Measurements from ENCODE around the gene INSYN2B. TPM values are rescaled to one million over a fixed set of nuclear protein-coding genes. Genes with fewer than 3 reads are reported as not detected.

Gene INSYN2B
- total RNA-seq, 1 donor from 2014 or later = not detected

DNA sequence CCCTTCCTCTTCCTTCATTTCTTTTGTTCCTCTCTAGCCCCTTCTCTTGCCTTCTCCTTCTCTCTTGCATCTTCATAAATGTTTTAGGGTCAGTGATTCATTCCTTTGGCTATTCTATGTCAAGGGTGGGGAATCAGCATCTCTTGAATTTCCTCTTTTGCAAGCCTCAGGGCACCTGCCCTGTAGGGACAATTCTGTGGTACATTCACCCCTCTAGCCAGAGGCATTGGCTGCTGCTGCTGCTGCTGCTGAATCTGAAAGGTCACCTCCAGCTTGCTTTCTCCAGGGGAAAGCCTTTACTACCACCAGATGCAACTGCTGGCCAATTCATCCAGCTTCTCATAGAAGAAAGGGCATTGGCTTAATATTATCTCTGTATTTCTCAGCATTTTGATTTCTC is 87.3 kb downstream of the INSYN2B start:
- intact Hi-C loops (cut with micrococcal nuclease) = no loop called here

DNA sequence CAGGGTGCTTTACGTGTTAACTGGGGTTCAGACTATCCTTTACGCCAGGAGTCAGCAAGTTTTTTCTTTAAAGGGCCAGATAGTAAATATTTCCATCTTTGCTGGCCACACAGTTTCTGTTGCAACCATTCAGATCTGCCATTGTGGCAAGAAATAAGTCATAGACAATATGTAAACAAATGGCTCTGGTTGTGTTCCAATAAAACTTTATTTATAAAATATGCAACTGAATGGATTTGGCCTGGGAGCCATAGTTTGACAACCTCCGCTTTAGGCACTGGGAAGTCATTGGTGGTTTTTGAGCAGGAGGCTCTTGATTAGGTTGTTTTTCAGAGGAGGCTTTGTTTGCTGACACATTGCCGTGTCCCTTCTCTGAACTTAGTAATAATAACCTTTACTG is 90.7 kb downstream of the INSYN2B start:
- intact Hi-C loops (cut with micrococcal nuclease) = no loop called here

DNA sequence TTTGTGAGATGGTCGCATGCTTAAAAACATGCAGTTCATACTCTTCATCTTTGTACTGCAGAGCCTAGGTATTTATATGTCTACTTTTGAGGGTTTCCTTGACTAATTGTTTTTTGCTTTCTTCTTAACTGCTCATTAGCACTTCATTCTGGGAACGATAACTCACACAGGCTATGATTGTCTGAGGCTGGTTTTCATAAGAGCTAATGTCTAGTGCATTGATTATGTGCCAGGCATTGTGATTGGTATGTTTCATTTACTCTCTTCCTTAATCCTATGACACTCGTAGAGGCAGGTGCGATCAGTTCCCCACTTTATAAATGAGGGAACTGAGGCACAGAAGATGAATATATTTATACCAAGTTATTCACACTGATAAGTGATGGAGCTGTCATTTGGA is 93.6 kb downstream of the INSYN2B start:
- intact Hi-C loops (cut with micrococcal nuclease) = no loop called here

DNA sequence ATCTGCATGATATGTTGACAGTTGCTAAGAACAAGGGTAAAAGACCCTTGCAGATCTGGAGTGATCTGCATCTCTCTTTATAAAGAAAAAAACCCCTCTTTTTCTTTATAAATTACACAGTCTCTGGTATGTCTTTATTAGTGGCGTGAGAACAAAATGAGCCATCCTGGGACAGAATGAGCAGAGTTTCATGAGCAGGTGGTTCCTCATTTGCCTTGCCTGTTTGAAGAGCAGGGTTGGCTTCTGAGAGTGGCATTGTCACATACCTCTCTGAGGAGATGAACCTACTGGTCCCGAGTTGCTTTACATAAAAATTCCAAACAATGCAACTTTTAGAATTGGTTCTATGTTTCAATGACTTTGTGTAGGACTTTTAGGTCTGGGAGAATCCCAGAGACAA is 94.3 kb downstream of the INSYN2B start:
- intact Hi-C loops (cut with micrococcal nuclease) = no loop called here

DNA sequence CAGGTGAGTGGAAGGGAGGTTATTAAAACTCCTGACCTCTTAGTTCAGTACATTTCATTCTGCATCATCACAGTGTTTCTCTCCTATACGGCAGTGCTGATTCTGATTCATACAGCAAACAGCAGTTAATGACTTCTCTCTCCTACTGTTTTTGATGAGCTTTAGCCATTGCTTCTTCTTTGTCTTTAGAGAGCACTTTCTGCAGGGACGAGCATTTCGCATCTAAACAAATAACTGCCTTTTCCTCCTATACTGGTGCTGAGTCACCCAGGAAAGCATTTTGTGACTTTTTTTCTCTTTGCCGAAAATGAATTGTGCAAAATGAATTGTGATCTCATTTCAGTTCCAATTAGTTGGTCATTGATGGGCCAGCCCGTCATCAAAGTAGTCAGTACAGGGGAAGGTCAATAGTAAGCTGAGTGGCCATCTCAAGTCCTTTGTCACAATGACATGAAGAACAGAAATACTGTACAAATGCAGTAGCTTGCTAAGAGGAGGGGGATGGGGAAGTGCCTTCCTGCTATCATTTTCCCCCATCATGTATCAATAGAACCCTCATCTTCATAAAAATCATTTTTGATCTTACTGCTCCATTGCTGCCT is 98.5 kb downstream of the INSYN2B start:
- intact Hi-C loops (cut with micrococcal nuclease) = no loop called here

DNA sequence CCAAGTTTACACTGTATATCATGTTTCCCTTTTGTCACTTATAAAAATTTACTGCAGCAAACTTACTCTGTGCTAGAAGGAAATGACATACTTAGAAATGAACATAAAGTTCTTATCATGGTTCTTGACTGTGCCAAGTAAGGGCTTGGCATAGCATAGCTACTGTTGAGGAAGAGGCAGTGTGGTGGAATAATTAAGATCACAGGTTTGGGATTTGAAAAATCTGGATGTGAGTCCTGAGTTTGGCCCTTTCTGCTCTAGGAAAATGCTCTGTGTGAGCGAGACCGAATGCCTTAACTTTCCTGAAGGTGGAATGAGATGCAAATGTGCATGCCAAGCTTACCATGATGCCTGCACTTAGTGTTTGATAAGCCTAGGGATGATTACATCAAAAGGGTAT is 99.5 kb downstream of the INSYN2B start:
- intact Hi-C loops (cut with micrococcal nuclease) = no loop called here

DNA sequence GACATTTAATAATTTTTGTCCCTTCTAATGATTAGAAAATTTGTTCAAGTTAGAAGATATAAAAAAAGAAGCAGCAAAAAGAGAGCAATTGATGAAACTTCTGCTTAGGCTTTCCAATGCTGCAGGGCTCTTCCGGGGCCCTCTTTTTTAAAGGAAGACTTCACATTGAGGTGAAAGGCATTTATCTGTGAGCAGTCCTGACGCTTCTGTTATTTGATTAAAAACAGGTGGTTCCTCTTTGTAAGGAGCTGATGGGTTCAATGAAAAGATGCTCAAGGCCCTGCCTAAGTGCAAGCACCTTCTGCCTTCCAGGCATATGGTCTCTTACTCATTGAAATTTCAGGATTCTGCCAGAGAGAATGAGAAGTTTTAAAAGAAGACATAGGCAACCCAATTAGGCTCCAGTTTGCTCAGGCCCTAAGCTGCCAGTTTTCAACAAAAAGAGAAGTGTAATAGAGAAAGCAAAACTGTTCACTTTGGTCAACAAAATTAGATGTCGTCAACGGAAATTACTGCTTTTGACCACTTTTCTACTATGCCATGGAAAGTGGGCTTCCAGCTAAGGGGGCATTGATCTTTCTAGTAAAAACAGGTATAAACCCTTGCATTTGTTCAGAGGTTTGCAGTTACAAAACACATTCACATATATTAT is 100.2 kb downstream of the INSYN2B start:
- intact Hi-C loops (cut with micrococcal nuclease) = no loop called here

DNA sequence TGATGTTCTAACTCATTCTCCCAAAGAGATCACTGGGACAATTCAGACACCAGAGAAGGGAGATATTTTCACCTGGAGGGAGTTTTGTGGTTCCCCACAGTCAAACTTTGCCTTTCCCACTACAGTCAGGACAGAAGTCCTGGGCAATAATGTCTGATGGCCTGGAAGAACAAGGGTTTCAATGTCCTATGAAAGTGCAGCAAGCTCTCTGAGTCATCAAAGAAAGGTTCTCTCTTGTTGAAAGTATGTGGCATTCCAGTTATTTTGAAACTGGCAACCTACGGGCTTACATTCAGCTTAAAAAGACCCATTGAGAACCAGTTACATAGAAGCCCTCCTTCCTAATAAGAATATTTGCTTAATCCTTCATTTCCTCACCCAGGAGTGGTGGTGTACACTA is 103.9 kb downstream of the INSYN2B start:
- intact Hi-C loops (cut with micrococcal nuclease) = no loop called here

DNA sequence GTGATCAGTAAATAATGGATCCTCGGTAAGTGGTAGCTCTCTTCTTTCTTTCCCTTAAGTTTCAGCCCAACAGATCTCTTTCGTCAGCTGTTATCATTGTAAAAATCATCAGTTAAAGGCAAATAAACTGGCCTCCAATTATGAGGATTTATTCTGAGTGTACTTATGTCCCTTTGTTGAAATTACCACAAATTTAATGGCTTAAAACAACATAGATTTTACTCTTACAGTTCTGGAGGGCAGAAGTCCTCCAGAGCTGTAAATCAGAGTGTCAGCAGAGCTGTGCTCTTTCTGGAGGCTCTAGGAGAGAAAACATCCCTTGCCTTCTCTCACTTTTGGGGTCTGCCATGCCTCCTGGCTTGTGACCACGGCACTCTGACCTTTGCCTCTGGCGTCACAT is 104.6 kb downstream of the INSYN2B start:
- intact Hi-C loops (cut with micrococcal nuclease) = loop anchor here (2.0 kb wide), 1 partner anchor 15 kb away; no protein-coding TSS in a partner anchor

DNA sequence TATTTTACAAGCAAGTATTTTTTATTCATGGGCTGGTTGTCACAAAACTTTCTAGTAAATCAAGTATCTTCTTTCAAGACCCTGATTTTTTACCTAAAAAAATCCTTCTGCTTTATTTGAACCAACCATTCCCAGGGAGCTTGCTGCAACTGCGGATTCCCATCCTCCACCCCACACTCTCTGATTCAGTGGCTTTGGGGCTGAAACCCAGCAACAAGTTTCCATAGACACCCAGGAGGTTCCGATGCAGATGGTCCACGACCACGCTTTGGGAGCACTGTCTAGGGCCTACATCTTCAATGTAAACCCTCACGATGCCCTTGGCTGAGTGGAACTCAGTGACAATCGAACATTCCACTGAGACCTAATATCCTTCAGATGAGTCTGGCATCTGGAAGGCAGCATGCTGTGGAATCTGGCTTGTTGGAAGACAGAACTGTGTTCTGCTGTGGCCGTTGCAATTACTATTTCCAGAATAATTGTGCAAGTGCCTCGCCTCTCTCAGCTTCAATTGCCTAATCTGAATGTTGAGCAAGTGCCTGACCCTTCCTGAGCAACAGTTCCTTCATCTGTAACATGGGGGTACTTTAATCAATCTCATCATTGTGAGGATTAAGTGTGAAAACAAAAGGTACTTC is 105.1 kb downstream of the INSYN2B start:
- intact Hi-C loops (cut with micrococcal nuclease) = loop anchor here (2.0 kb wide), 1 partner anchor 14 kb away; no protein-coding TSS in a partner anchor

DNA sequence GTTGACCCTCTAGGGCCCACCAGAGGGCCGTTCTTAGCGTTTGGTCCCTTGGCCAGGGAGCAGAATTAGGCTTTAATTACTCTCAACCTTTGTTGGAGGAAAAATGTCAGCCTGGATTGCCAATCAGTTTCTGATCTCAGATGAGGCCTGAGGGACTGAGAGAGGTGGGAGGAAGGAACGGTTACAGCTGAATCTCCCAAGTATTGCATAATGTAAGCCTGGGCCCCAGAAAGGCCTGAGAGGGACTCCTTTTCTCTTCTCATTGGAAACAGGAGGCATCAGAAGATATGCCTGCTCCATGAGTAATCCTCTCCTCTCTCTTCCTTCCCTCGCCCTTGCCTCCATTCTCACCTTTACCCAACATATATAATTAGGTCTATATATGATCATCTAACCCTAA is 105.7 kb downstream of the INSYN2B start:
- intact Hi-C loops (cut with micrococcal nuclease) = loop anchor here (2.0 kb wide), 1 partner anchor 14 kb away; no protein-coding TSS in a partner anchor

DNA sequence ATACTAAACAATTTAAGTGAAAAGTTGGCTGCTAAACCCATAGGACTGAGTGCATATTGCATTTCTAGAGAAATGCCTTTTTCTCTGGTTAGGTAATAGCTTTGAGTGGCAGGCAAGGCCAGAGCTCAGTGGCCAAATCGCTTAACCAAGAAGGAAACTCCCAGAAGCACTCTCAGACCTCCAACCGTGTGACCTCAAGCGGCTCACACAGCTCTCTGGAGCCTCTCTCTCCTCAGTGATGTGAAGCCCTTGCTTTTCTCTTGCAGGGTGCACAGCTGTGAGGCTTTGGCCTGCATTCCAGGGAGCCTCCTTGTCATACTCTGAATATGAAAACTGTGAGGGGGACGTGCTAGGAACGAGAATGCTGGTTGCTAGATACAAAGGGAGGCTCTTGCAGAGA is 106.7 kb downstream of the INSYN2B start:
- intact Hi-C loops (cut with micrococcal nuclease) = loop anchor here (2.0 kb wide), 1 partner anchor 13 kb away; no protein-coding TSS in a partner anchor

DNA sequence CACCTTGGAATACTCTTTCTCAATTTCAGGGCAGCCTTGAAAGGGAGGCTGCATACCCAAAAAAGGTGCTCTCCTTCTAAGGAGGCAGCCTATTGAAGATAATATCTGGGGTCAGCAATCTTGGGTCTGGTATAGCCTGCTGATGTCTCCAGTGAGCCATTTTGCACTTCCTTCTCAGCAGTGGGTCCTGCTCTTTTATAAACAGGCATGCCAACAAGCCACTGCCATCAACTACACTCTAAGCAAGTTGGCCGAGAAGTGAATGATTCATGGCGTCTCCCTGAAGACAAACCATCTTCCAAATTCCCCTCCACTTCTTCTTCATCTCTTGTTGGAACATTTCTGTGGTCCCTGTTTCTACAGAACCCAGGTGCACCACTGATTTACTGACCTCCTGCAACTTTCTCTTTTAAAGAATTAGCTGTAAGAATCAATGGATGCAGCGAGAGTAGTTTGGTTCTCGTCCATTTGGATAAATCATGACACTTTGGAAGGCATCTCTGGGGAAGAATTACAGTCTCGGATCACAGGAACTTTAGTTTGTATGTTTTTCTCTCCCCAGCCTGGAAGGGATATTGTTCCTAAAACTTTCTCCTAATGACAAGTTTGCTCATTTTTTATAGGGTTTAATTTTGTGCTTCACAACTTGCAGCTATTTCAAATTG is 108.3 kb downstream of the INSYN2B start:
- intact Hi-C loops (cut with micrococcal nuclease) = no loop called here

DNA sequence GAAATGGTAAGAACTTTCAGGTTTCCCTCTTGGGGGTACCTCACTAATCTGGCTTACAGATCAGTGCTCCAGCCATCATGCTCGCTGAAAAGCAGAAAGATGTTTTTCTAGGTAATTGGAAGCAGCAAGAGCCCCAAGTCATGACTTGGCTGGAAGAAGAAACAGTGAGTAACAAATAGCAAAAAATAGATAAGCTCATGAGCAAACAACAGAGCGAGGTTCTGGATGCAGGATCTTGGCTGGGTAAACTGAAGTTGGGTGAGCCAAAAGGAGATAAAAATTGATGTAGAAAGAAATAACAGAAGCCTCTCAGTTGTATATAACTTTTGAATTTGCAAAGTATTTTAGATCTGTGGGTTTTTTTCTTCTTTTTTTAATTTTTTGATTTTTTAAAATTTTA is 110.1 kb downstream of the INSYN2B start:
- intact Hi-C loops (cut with micrococcal nuclease) = no loop called here

DNA sequence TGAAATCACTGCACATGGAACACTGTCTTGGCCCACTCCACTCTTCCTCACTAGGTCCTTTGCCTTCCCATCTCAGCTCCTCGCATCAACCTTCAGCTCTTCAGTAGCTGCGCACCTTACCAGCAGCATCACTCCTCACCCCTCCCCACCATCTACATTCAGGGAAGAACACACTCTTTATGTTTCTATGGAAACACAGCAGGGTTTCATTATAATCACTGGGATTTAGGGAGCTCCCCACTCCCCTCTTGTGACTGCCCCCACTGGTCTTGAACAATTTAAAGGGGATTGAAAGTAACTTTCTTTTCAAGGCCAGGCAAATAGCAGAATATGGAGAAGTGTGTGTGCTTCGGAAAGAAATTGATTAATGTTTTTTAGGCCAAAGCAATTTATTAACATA is 111.2 kb downstream of the INSYN2B start:
- intact Hi-C loops (cut with micrococcal nuclease) = no loop called here

DNA sequence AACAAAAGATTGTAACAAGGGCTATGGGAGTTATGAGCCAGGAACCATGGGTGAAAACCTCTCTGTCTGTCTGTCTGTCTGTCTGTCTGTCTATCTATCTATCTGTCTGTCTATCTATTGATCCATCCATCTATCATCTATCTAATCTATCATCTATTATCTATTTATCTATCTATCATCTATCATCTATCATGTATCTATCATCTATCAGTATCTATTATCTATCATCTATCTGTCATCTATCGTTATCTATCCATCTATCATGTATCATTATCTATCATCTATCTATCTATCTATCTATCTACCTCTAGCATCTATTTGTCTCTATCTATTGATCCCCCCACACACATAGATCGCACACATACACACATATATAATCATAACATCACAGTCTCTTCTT is 112.9 kb downstream of the INSYN2B start:
- intact Hi-C loops (cut with micrococcal nuclease) = no loop called here

DNA sequence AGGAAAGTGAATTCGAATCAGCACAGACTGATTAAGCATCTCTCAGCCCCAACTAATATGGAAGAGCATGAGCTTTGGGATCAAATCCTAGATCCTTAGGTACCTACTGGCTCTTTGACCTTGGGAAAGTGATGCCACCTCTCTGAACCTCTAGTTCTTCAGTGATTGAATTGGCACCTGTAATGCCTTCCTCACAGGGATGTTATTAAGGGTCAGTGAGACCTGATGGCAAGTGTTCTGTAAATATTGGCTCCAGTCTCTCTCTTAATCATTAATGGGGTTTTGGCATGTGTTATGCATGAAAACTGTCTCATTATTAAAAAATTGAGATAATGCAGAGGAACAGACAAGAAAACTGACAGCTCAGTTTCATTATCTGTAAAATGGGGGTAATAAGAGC is 115.8 kb downstream of the INSYN2B start:
- intact Hi-C loops (cut with micrococcal nuclease) = no loop called here

DNA sequence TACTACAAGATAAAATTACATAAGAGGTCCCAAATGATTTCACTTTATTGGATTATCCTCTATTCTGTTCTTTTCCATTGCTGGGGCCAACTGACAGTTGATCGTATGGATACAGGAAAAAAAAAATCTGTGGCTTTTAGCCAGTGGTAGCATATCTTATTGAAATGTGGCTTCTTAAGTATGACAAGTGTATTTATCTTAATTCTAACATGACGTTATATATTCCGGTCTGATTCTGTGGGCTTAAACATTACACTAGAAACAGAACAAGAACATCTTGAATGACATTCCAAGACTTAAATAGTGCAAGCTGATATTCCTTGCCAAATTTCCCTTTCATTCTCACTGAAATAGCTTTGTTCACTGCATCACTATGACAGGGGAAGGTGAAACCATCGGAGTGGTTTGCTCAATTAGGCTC is 117.9 kb downstream of the INSYN2B start:
- intact Hi-C loops (cut with micrococcal nuclease) = no loop called here

DNA sequence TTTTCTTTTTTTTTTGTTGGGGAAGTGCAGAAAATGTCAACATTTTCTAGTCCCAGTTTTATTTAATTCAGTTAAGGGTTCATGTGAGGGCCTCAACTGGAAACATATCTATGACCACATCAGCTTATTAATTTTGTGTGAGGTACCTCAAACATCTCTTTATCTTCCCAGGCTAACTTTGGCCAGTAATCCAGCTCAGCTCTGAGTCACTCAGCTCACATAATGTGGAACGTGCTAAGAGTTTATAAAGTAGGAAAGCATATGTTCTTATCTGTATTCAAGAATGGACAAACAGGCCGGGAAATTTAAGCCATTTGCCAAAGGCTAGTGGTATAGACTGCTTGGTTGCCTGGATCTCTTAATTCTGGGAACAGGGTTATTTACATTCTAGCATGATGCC is 118.4 kb downstream of the INSYN2B start:
- intact Hi-C loops (cut with micrococcal nuclease) = loop anchor here (2.0 kb wide), 1 partner anchor 13 kb away; no protein-coding TSS in a partner anchor

DNA sequence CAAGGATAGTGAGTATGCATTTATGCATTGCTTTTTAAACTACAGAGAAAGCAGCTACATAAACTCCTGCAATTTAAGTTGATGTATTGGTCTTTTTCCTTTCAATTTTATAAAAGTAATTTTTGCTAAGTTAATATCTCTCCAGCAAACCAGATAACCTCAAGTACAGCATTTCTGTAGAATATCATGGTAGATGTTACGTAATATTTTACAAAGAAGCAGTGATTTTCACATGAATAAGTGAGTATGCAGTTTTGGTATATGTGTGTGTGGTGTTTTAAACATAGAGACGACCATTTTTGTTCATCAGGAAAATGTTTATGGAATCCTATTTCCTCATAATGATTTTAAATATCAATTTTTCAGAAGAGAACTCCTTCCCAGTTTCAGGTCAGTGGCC is 118.9 kb downstream of the INSYN2B start:
- intact Hi-C loops (cut with micrococcal nuclease) = loop anchor here (2.0 kb wide), 1 partner anchor 13 kb away; no protein-coding TSS in a partner anchor

DNA sequence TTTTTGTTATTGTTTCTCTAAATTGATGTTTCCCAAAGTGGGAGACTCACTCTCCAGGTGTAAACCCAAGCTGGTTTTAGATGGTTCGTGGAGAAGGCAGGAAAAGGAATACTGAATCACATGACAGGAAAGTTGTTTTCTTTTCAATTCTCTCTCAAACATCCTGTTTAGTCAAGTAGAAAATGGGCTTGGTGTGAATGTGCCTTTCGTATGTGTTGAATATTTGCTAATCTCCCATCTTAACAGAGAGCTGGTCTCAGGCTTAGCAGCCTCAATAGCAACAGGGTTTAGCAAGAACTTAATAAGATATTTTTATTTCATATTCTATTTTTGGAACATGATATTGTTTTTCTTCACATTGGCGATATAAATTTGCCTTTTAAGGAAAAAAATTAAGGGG is 119.7 kb downstream of the INSYN2B start:
- intact Hi-C loops (cut with micrococcal nuclease) = loop anchor here (2.0 kb wide), 1 partner anchor 14 kb away; no protein-coding TSS in a partner anchor

DNA sequence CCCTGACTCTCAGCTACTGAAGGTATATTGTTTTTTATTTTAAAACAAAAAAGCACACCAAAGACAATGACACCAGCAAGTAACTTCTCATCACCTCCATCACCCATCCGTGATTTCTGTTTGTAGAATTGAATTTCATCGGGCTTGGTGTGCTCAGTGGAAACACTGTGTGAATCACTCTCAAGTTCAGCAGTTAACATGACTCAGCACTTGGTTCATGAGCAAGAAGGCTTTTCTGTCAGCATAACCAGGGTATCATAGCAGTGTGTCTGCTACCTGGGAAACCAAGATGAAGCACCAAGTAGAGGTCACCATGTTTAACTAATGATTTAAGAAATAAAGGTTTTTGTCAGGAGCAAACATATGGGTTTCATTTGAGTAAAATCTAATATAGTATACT is 123.7 kb downstream of the INSYN2B start:
- intact Hi-C loops (cut with micrococcal nuclease) = no loop called here

Data from T-helper 1 cell treated with Interleukin-12 subunit alpha and Interleukin-12 subunit beta and Interleukin-4 antibody, amounts not matched to agents 30 ng/mL and 1 ng/mL, for 36 hours (primary cell).